ENCODE data around the gene SOX6. TPM values are rescaled to one million over a fixed set of nuclear protein-coding genes. Genes with fewer than 3 reads are reported as not detected.
A peak's percentile ranks its signal among the peaks of the same experiment; 100 is the strongest.

The SOX6 gene
- total RNA-seq, 1 donor from 2014 or later: 13.4 TPM

GRCh38 chr11:16096336-16096735 lies 260.0 kb downstream of the SOX6 start:
- no peak for TF ChIP-seq CTCF (IDR thresholded peaks at IDR 0.05)
- no peak overlapping the region for H3K4me3 Mint-ChIP-seq (ENCODE audit: unreplicated experiment)
- no peaks in the 10 kb centered on the region for H3K36me3 Mint-ChIP-seq (ENCODE audit: unreplicated experiment)
- peaks cover 66% of the 10 kb centered on the region for H3K4me1 Mint-ChIP-seq (ENCODE audit: unreplicated experiment)
- DNase-seq (ENCODE audit: extremely low spot score, unreplicated experiment): no peak
- H3K9me3 Mint-ChIP-seq (ENCODE audit: unreplicated experiment): no peaks in the 10 kb centered on the region
- H3K27ac Mint-ChIP-seq (ENCODE audit: unreplicated experiment): peak overlapping the region; percentile 36
- H3K27me3 Mint-ChIP-seq (ENCODE audit: unreplicated experiment): no peaks in the 10 kb centered on the region

GRCh38 chr11:16095756-16096155 lies 260.6 kb downstream of the SOX6 start:
- H3K27ac Mint-ChIP-seq (ENCODE audit: unreplicated experiment): peak overlapping the region; percentile 36
- no peaks in the 10 kb centered on the region for H3K9me3 Mint-ChIP-seq (ENCODE audit: unreplicated experiment)
- TF ChIP-seq CTCF (IDR thresholded peaks at IDR 0.05): no peak
- peaks cover 65% of the 10 kb centered on the region for H3K4me1 Mint-ChIP-seq (ENCODE audit: unreplicated experiment)
- no peak overlapping the region for H3K4me3 Mint-ChIP-seq (ENCODE audit: unreplicated experiment)
- no peak for DNase-seq (ENCODE audit: extremely low spot score, unreplicated experiment)
- H3K27me3 Mint-ChIP-seq (ENCODE audit: unreplicated experiment): no peaks in the 10 kb centered on the region
- no peaks in the 10 kb centered on the region for H3K36me3 Mint-ChIP-seq (ENCODE audit: unreplicated experiment)

GRCh38 chr11:16093889-16094653 lies 262.3 kb downstream of the SOX6 start:
- no peak for DNase-seq (ENCODE audit: extremely low spot score, unreplicated experiment)
- no peak overlapping the region for H3K4me3 Mint-ChIP-seq (ENCODE audit: unreplicated experiment)
- peaks cover 48% of the 10 kb centered on the region for H3K4me1 Mint-ChIP-seq (ENCODE audit: unreplicated experiment)

GRCh38 chr11:16091862-16092261 lies 264.5 kb downstream of the SOX6 start:
- peaks cover 31% of the 10 kb centered on the region for H3K4me1 Mint-ChIP-seq (ENCODE audit: unreplicated experiment)
- no peak for DNase-seq (ENCODE audit: extremely low spot score, unreplicated experiment)
- H3K4me3 Mint-ChIP-seq (ENCODE audit: unreplicated experiment): no peak overlapping the region
- no peaks in the 10 kb centered on the region for H3K27me3 Mint-ChIP-seq (ENCODE audit: unreplicated experiment)
- TF ChIP-seq CTCF (IDR thresholded peaks at IDR 0.05): no peak
- H3K9me3 Mint-ChIP-seq (ENCODE audit: unreplicated experiment): no peaks in the 10 kb centered on the region
- peak overlapping the region; percentile 12 for H3K27ac Mint-ChIP-seq (ENCODE audit: unreplicated experiment)
- no peaks in the 10 kb centered on the region for H3K36me3 Mint-ChIP-seq (ENCODE audit: unreplicated experiment)

More at GRCh38 chr11:16093889-16094653, 262.3 kb downstream of the SOX6 start:
- Mint-ChIP-seq H3K9me3 (ENCODE audit: unreplicated experiment) (no peaks in the 10 kb centered on the region), H3K27me3 (ENCODE audit: unreplicated experiment) (no peaks in the 10 kb centered on the region), H3K27ac (ENCODE audit: unreplicated experiment) (no peak overlapping the region), H3K36me3 (ENCODE audit: unreplicated experiment) (no peaks in the 10 kb centered on the region)
- TF ChIP-seq CTCF (IDR thresholded peaks at IDR 0.05): no peak

- peaks cover 24% of the 10 kb centered on the region for H3K4me1 Mint-ChIP-seq (ENCODE audit: unreplicated experiment)
- no peak for DNase-seq (ENCODE audit: extremely low spot score, unreplicated experiment)
- TF ChIP-seq CTCF (IDR thresholded peaks at IDR 0.05): no peak
- no peak overlapping the region for H3K27ac Mint-ChIP-seq (ENCODE audit: unreplicated experiment)
- no peaks in the 10 kb centered on the region for H3K27me3 Mint-ChIP-seq (ENCODE audit: unreplicated experiment)
- H3K4me3 Mint-ChIP-seq (ENCODE audit: unreplicated experiment): no peak overlapping the region
- no peaks in the 10 kb centered on the region for H3K36me3 Mint-ChIP-seq (ENCODE audit: unreplicated experiment)
- no peaks in the 10 kb centered on the region for H3K9me3 Mint-ChIP-seq (ENCODE audit: unreplicated experiment)
Observed at GRCh38 chr11:16089481-16089880, 266.9 kb downstream of the SOX6 start.
